HepG2 (cell line): ENCODE data around the gene ANKRD40. TPM values are rescaled to one million over a fixed set of nuclear protein-coding genes. Genes with fewer than 3 reads are reported as not detected.

Experiments
- KDM3A ChIP-seq: IDR thresholded peaks from 2 replicates; pipeline ENCODE4 v1.6.1; 2018; ENCODE audit warnings: low read depth, missing compliant biosample characterization
- NR1H2 ChIP-seq: sonication (generic); formaldehyde crosslinking; IDR thresholded peaks from 2 replicates; pipeline ENCODE4 v1.8.1; 2022; ENCODE audit warnings: low read depth, missing genetic modification reagents, borderline replicate concordance
- PHF5A ChIP-seq: IDR thresholded peaks from one replicate; pipeline ENCODE4 v1.6.1; 2018; ENCODE audit warnings: low read depth, missing genetic modification reagents; ENCODE audit not compliant: unreplicated experiment
- RAD21 ChIP-seq: fragments of 450-650 bp; formaldehyde crosslinking; IDR thresholded peaks from 2 replicates; pipeline ENCODE4 v1.5.0; 2020; ENCODE audit warnings: mild to moderate bottlenecking
- SMAD9 ChIP-seq: sonication (generic); formaldehyde crosslinking; IDR thresholded peaks from 2 replicates; pipeline ENCODE4 v1.5.1; 2020; ENCODE audit warnings: mild to moderate bottlenecking, missing genetic modification reagents
- SOX6 ChIP-seq, 2 experiments: fragments of 450-650 bp in 1 of 2; sonication (generic) in 1 of 2; formaldehyde crosslinking in 1 of 2; IDR thresholded peaks; 2 replicates each; pipeline versions ENCODE4 v1.4.0 to v1.6.1; 2017 to 2020; ENCODE audit warnings: antibody characterized with exemption in 1 of 2, mild to moderate bottlenecking in 1 of 2, missing genetic modification reagents in 1 of 2
- SSRP1 ChIP-seq: IDR thresholded peaks from 2 replicates; pipeline ENCODE4 v1.6.1; 2016; ENCODE audit warnings: control low read depth
- TBX3 ChIP-seq: fragments of 450-650 bp; IDR thresholded peaks from 2 replicates; pipeline ENCODE4 v1.6.1; 2017; ENCODE audit warnings: antibody characterized with exemption, mild to moderate bottlenecking, inconsistent platforms, borderline replicate concordance
- TGIF2 ChIP-seq: IDR thresholded peaks from 2 replicates; pipeline ENCODE4 v1.6.1; 2016; ENCODE audit warnings: control low read depth, missing compliant biosample characterization
- TMF1 ChIP-seq: sonication (generic); formaldehyde crosslinking; IDR thresholded peaks from 2 replicates; pipeline ENCODE4 v1.8.1; 2022; ENCODE audit warnings: low read depth, missing genetic modification reagents
- ZNF562 ChIP-seq: sonication (generic); formaldehyde crosslinking; IDR thresholded peaks from 2 replicates; pipeline ENCODE4 v1.8.0; 2022; ENCODE audit warnings: missing genetic modification reagents, borderline replicate concordance
- ZNF703 ChIP-seq: sonication (generic); formaldehyde crosslinking; IDR thresholded peaks from 2 replicates; pipeline ENCODE4 v1.5.1; 2020; ENCODE audit warnings: missing genetic modification reagents, mild to moderate bottlenecking, moderate library complexity, borderline replicate concordance
- ZNF777 ChIP-seq: sonication (generic); formaldehyde crosslinking; IDR thresholded peaks from 2 replicates; pipeline ENCODE4 v1.4.0; 2020; ENCODE audit warnings: missing genetic modification reagents
- polyA plus RNA-seq, 8 experiments: library from polyadenylated mRNA; depleted of rRNA in 3 of 8; stranded (reverse) in 7 of 8; unstranded in 1 of 8; fragments of >200 nt; fragmentation: Illumina TruSeq in 4 of 8; extraction: Trizol in 4 of 8; gene quantifications; 2 replicates each; pipeline versions ENCODE4 v1.2.1 to v1.2.3, GENCODE V29; 2011 to 2016; ENCODE audit warnings: low read depth in 4 of 8, missing spikeins in 1 of 8, mixed read lengths in 1 of 8; ENCODE audit not compliant: insufficient read depth in 1 of 8
- total RNA-seq, 5 experiments: library from RNA; depleted of rRNA; stranded (reverse); fragments of >200 nt; fragmentation: Illumina TruSeq; extraction: Trizol; gene quantifications; 2 replicates each; pipeline ENCODE4 v1.2.3, GENCODE V29; 2016; ENCODE audit warnings: low read depth in 1 of 5
- TF ChIP-seq, protein P1 (sequence below): sonication (generic); formaldehyde crosslinking; IDR thresholded peaks from 2 replicates; pipeline ENCODE4 v1.5.0; 2020; ENCODE audit warnings: mild to moderate bottlenecking, low read depth, missing genetic modification reagents, borderline replicate concordance
- TF ChIP-seq, protein P2 (sequence below): sonication (generic); formaldehyde crosslinking; IDR thresholded peaks from 2 replicates; pipeline ENCODE4 v1.4.0; 2020; ENCODE audit warnings: missing genetic modification reagents
- TF ChIP-seq, protein P3 (sequence below): sonication (generic); formaldehyde crosslinking; IDR thresholded peaks from 2 replicates; pipeline ENCODE4 v1.5.0; 2020; ENCODE audit warnings: mild to moderate bottlenecking, missing genetic modification reagents, borderline replicate concordance
- TF ChIP-seq, protein P4 (sequence below): IDR thresholded peaks from 2 replicates; pipeline ENCODE4 v1.6.1; 2016; ENCODE audit warnings: missing biosample characterization, missing genetic modification reagents, low read depth

ANKRD40 gene
- total and polyA plus RNA-seq, 2 of the 13 experiments (the other 11 are each of a cell fraction or from before 2014, with no cell fraction given): 35.0 to 46.4 TPM

DNA sequence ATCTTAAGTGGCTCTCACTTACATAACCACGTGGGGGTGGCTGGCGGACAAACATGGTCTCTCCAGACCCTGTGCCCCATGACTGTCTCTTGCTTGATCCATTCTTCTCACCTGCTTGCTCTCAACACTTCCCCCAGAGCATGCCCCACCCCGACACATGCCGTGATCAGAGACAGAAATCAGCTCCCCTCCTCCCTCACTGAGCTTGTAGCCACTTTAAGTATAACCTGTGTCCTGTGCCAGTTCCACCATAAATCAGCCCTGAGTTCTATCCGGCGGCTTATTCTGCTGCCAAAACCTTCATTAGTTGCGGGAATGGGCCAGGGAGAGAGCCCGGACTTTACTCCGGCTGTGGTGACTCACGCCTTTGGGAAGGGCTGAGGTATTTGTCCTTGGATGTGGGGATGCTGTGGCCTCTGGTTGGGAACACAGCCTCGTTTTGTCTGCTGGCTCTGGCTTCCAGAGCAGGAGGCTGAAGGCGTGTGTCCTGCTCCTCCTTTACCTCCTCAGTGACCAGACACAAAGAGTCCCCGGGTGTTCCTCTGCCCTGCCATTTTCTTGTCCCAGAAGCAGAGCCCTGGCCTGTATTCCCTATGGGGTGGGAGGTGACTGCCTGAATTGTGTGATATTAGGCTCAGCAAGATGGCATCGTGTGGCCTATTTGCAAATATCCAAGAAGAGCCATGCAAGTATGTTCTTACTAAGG is 21.1 kb downstream of the ANKRD40 start (continued):
- TF ChIP-seq KDM3A (CRISPR knock-in tag) (peak; percentile 68; the same call in 1 of the 2 replicates), TMF1 (0 out of 2 replicates have a peak, but pooled peaks have one; percentile 62), PHF5A (peak; percentile 90), SMAD9 (CRISPR knock-in tag) (0 out of 2 replicates have a peak, but pooled peaks have one; percentile 52), ZNF703 (no peak), ZNF562 (CRISPR knock-in tag) (no peak), TBX3 (peak; percentile 86), NR1H2 (CRISPR knock-in tag) (no peak; the same call in 1 of the 2 replicates), SOX6 (IDR thresholded peaks at IDR 0.05) (no peak), SOX6 (CRISPR knock-in tag; IDR thresholded peaks at IDR 0.05) (peak; percentile 92), RAD21 (CRISPR knock-in tag) (peak; percentile 6; the same call in 1 of the 2 replicates), TGIF2 (CRISPR knock-in tag) (no peak), ZNF777 (CRISPR knock-in tag) (no peak; the same call in 1 of the 2 replicates), SSRP1 (CRISPR knock-in tag) (peak; percentile 92; the same call in 1 of the 2 replicates)
- TF ChIP-seq, protein P1, sequence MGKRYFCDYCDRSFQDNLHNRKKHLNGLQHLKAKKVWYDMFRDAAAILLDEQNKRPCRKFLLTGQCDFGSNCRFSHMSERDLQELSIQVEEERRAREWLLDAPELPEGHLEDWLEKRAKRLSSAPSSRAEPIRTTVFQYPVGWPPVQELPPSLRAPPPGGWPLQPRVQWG (CRISPR knock-in tag): no peak
- TF ChIP-seq, protein P2, sequence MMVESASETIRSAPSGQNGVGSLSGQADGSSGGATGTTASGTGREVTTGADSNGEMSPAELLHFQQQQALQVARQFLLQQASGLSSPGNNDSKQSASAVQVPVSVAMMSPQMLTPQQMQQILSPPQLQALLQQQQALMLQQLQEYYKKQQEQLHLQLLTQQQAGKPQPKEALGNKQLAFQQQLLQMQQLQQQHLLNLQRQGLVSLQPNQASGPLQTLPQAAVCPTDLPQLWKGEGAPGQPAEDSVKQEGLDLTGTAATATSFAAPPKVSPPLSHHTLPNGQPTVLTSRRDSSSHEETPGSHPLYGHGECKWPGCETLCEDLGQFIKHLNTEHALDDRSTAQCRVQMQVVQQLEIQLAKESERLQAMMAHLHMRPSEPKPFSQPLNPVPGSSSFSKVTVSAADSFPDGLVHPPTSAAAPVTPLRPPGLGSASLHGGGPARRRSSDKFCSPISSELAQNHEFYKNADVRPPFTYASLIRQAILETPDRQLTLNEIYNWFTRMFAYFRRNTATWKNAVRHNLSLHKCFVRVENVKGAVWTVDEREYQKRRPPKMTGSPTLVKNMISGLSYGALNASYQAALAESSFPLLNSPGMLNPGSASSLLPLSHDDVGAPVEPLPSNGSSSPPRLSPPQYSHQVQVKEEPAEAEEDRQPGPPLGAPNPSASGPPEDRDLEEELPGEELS: peak; percentile 87
- TF ChIP-seq, protein P3, sequence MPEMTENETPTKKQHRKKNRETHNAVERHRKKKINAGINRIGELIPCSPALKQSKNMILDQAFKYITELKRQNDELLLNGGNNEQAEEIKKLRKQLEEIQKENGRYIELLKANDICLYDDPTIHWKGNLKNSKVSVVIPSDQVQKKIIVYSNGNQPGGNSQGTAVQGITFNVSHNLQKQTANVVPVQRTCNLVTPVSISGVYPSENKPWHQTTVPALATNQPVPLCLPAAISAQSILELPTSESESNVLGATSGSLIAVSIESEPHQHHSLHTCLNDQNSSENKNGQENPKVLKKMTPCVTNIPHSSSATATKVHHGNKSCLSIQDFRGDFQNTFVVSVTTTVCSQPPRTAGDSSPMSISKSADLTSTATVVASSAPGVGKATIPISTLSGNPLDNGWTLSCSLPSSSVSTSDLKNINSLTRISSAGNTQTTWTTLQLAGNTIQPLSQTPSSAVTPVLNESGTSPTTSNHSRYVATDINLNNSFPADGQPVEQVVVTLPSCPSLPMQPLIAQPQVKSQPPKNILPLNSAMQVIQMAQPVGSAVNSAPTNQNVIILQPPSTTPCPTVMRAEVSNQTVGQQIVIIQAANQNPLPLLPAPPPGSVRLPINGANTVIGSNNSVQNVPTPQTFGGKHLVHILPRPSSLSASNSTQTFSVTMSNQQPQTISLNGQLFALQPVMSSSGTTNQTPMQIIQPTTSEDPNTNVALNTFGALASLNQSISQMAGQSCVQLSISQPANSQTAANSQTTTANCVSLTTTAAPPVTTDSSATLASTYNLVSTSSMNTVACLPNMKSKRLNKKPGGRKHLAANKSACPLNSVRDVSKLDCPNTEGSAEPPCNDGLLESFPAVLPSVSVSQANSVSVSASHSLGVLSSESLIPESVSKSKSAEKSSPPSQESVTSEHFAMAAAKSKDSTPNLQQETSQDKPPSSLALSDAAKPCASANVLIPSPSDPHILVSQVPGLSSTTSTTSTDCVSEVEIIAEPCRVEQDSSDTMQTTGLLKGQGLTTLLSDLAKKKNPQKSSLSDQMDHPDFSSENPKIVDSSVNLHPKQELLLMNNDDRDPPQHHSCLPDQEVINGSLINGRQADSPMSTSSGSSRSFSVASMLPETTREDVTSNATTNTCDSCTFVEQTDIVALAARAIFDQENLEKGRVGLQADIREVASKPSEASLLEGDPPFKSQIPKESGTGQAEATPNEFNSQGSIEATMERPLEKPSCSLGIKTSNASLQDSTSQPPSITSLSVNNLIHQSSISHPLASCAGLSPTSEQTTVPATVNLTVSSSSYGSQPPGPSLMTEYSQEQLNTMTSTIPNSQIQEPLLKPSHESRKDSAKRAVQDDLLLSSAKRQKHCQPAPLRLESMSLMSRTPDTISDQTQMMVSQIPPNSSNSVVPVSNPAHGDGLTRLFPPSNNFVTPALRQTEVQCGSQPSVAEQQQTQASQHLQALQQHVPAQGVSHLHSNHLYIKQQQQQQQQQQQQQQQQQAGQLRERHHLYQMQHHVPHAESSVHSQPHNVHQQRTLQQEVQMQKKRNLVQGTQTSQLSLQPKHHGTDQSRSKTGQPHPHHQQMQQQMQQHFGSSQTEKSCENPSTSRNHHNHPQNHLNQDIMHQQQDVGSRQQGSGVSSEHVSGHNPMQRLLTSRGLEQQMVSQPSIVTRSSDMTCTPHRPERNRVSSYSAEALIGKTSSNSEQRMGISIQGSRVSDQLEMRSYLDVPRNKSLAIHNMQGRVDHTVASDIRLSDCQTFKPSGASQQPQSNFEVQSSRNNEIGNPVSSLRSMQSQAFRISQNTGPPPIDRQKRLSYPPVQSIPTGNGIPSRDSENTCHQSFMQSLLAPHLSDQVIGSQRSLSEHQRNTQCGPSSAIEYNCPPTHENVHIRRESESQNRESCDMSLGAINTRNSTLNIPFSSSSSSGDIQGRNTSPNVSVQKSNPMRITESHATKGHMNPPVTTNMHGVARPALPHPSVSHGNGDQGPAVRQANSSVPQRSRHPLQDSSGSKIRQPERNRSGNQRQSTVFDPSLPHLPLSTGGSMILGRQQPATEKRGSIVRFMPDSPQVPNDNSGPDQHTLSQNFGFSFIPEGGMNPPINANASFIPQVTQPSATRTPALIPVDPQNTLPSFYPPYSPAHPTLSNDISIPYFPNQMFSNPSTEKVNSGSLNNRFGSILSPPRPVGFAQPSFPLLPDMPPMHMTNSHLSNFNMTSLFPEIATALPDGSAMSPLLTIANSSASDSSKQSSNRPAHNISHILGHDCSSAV (CRISPR knock-in tag): no peak
- TF ChIP-seq, protein P4, sequence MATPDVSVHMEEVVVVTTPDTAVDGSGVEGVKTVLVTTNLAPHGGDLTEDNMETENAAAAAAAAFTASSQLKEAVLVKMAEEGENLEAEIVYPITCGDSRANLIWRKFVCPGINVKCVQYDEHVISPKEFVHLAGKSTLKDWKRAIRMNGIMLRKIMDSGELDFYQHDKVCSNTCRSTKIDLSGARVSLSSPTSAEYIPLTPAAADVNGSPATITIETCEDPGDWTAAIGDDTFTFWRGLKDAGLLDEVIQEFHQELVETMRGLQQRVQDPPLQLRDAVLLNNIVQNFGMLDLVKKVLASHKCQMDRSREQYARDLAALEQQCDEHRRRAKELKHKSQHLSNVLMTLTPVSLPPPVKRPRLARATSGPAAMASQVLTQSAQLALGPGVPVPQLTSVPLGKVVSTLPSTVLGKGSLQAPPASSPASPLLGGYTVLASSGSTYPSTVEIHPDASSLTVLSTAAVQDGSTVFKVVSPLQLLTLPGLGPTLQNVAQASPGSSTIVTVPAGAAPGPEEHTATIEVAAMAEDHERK (CRISPR knock-in tag): no peak
